SU-DHL-6 (cell line): Measurements from ENCODE around the gene ANKS1B.

ENCODE experiments used
- H2AFZ ChIP-seq: fragments of 200-600 bp; sonication (generic); 2 replicates; pipeline ENCODE4 v1.6.1; 2014; ENCODE audit warnings: low read depth, mild to moderate bottlenecking, moderate library complexity, mixed read lengths, antibody characterized with exemption, low read length; ENCODE audit not compliant: severe bottlenecking
- H3F3A ChIP-seq: fragments of 200-600 bp; shearing (Covaris generic); 2 replicates; pipeline ENCODE4 v1.6.0; 2016; ENCODE audit warnings: antibody characterized with exemption, mild to moderate bottlenecking; ENCODE audit not compliant: insufficient read depth
- H3K27ac ChIP-seq: fragments of 200-600 bp; sonication (generic); 2 replicates; pipeline ENCODE4 v1.5.1; 2016; ENCODE audit warnings: low read depth, mild to moderate bottlenecking, low read length, moderate library complexity, mixed read lengths
- H3K27me3 ChIP-seq: fragments of 200-600 bp; sonication (generic), shearing (Covaris generic); 2 replicates; pipeline ENCODE4 v1.6.0; 2014; ENCODE audit warnings: mild to moderate bottlenecking, low read length
- H3K36me3 ChIP-seq: fragments of 200-600 bp; sonication (generic); 2 replicates; pipeline ENCODE4 v1.6.1; 2014; ENCODE audit warnings: mild to moderate bottlenecking, low read length, mixed read lengths
- H3K4me2 ChIP-seq: fragments of 300-600, 200-600 bp; shearing (Covaris generic), sonication (generic); 2 replicates; pipeline ENCODE4 v1.6.0; 2014; ENCODE audit warnings: low read length, low read depth, mild to moderate bottlenecking; ENCODE audit not compliant: poor library complexity, severe bottlenecking
- H3K4me3 ChIP-seq: fragments of 200-600 bp; sonication (generic); 2 replicates; pipeline ENCODE4 v1.5.1; 2014; ENCODE audit warnings: antibody characterized with exemption, low read length, mild to moderate bottlenecking, mixed read lengths; ENCODE audit not compliant: insufficient read depth, poor library complexity, severe bottlenecking
- H3K79me2 ChIP-seq: fragments of 200-600 bp; sonication (generic); 2 replicates; pipeline ENCODE4 v1.6.1; 2014; ENCODE audit warnings: mild to moderate bottlenecking, low read length, moderate library complexity; ENCODE audit not compliant: insufficient read depth
- H3K9ac ChIP-seq: fragments of 200-600 bp; sonication (generic); 2 replicates; pipeline ENCODE4 v1.7.0; 2014; ENCODE audit warnings: mild to moderate bottlenecking, low read length
- H3K9me2 ChIP-seq: fragments of 200-600 bp; sonication (generic); replicated peaks from 2 replicates; pipeline ENCODE4 v1.6.1; 2014; ENCODE audit warnings: low read length; ENCODE audit not compliant: insufficient read depth
- H3K9me3 ChIP-seq: fragments of 200-600 bp; sonication (generic); 2 replicates; pipeline ENCODE4 v1.6.1; 2014; ENCODE audit warnings: low read length, mixed read lengths; ENCODE audit not compliant: insufficient read depth
- H4K20me1 ChIP-seq: fragments of 200-600 bp; sonication (generic); 2 replicates; pipeline ENCODE4 v1.6.1; 2014; ENCODE audit warnings: low read depth, mild to moderate bottlenecking, antibody characterized with exemption, low read length, moderate library complexity, mixed read lengths
- CTCF ChIP-seq: fragments of 200-600 bp; sonication (generic); IDR thresholded peaks from one replicate; pipeline ENCODE4 v1.5.1; 2017; ENCODE audit warnings: antibody characterized with exemption, mild to moderate bottlenecking, low read length, moderate library complexity; ENCODE audit not compliant: insufficient read depth, poor library complexity, severe bottlenecking
- EZH2phosphoT487 ChIP-seq: fragments of 200-600 bp; sonication (generic), shearing (Covaris generic); conservative IDR thresholded peaks from 2 replicates; pipeline ENCODE4 v1.6.1; 2018; ENCODE audit warnings: mild to moderate bottlenecking, antibody characterized with exemption, low read length, moderate library complexity, mixed read lengths

Gene ANKS1B

GRCh38 chr12:98741556-98742265 lies 1243.0 kb downstream of the ANKS1B start:
- TF ChIP-seq CTCF: no peak
- TF ChIP-seq EZH2phosphoT487: no peak
- Histone ChIP-seq H3K4me2 (no peak overlapping the region), H3K9ac (no peak overlapping the region), H3F3A (no peaks in the 10 kb centered on the region), H4K20me1 (no peaks in the 10 kb centered on the region), H2AFZ (no peak overlapping the region), H3K4me3 (no peak overlapping the region), H3K79me2 (no peaks in the 10 kb centered on the region), H3K27ac (no peak overlapping the region), H3K9me3 (no peaks in the 10 kb centered on the region), H3K36me3 (no peaks in the 10 kb centered on the region), H3K9me2 (no peaks in the 10 kb centered on the region), H3K27me3 (no peaks in the 10 kb centered on the region)

- H3K4me2 ChIP-seq: no peak overlapping the region
- no peaks in the 10 kb centered on the region for H3F3A ChIP-seq
- no peak overlapping the region for H3K4me3 ChIP-seq
- no peaks in the 10 kb centered on the region for H3K27me3 ChIP-seq
- no peak for TF ChIP-seq CTCF
- no peak for TF ChIP-seq EZH2phosphoT487
- H2AFZ ChIP-seq: no peak overlapping the region
- no peaks in the 10 kb centered on the region for H3K9me2 ChIP-seq
- no peaks in the 10 kb centered on the region for H3K9me3 ChIP-seq
- no peaks in the 10 kb centered on the region for H3K36me3 ChIP-seq
- no peaks in the 10 kb centered on the region for H4K20me1 ChIP-seq
- H3K27ac ChIP-seq: no peak overlapping the region
- H3K9ac ChIP-seq: no peak overlapping the region
- no peaks in the 10 kb centered on the region for H3K79me2 ChIP-seq
These were observed 1243.6 kb downstream of the ANKS1B start for GRCh38 chr12:98741196-98741555.

GRCh38 chr12:98740751-98741150 lies 1244.0 kb downstream of the ANKS1B start:
- Histone ChIP-seq H3K27me3 (no peaks in the 10 kb centered on the region), H3K4me3 (no peak overlapping the region), H3K4me2 (no peak overlapping the region), H4K20me1 (no peaks in the 10 kb centered on the region), H3K27ac (no peak overlapping the region), H3K79me2 (no peaks in the 10 kb centered on the region), H2AFZ (no peak overlapping the region), H3K36me3 (no peaks in the 10 kb centered on the region), H3K9ac (no peak overlapping the region), H3F3A (no peaks in the 10 kb centered on the region), H3K9me3 (no peaks in the 10 kb centered on the region), H3K9me2 (no peaks in the 10 kb centered on the region)
- no peak for TF ChIP-seq CTCF
- TF ChIP-seq EZH2phosphoT487: no peak
